ENCODE measurements around the gene WWTR1.

The WWTR1 gene

GRCh38 chr3:149497966-149498670 is 159.7 kb downstream of the WWTR1 start:
- DNase-seq (ENCODE audit: low read depth, low spot score), result no peak

GRCh38 chr3:149496891-149497290 is 160.9 kb downstream of the WWTR1 start:
- no peak for DNase-seq (ENCODE audit: low read depth, low spot score)

- no peak for DNase-seq (ENCODE audit: low read depth, low spot score)
Observed at GRCh38 chr3:149495581-149496125, 162.2 kb downstream of the WWTR1 start.

- DNase-seq (ENCODE audit: low read depth, low spot score), result no peak
Observed at GRCh38 chr3:149494759-149495580, 162.9 kb downstream of the WWTR1 start.

- no peak for DNase-seq (ENCODE audit: low read depth, low spot score)
Observed at GRCh38 chr3:149494022-149494758, 163.6 kb downstream of the WWTR1 start.

GRCh38 chr3:149493315-149494021 is 164.4 kb downstream of the WWTR1 start:
- DNase-seq (ENCODE audit: low read depth, low spot score), result no peak

- DNase-seq (ENCODE audit: low read depth, low spot score), result no peak
Observed at GRCh38 chr3:149490260-149490971, 167.4 kb downstream of the WWTR1 start.

GRCh38 chr3:149489060-149489690 is 168.7 kb downstream of the WWTR1 start:
- no peak for DNase-seq (ENCODE audit: low read depth, low spot score)

- DNase-seq (ENCODE audit: low read depth, low spot score), result no peak
Observed at GRCh38 chr3:149487598-149488197, 170.1 kb downstream of the WWTR1 start.

GRCh38 chr3:149486726-149487125 is 171.1 kb downstream of the WWTR1 start:
- no peak for DNase-seq (ENCODE audit: low read depth, low spot score)

GRCh38 chr3:149481491-149481890 is 176.3 kb downstream of the WWTR1 start:
- DNase-seq (ENCODE audit: low read depth, low spot score), result no peak

- no peak for DNase-seq (ENCODE audit: low read depth, low spot score)
Observed at GRCh38 chr3:149481056-149481455, 176.8 kb downstream of the WWTR1 start.

- no peak for DNase-seq (ENCODE audit: low read depth, low spot score)
Observed at GRCh38 chr3:149480326-149481017, 177.4 kb downstream of the WWTR1 start.

- no peak for DNase-seq (ENCODE audit: low read depth, low spot score)
Observed at GRCh38 chr3:149479621-149480325, 178.1 kb downstream of the WWTR1 start.

GRCh38 chr3:149476225-149476624 is 181.6 kb downstream of the WWTR1 start:
- no peak for DNase-seq (ENCODE audit: low read depth, low spot score)

- no peak for DNase-seq (ENCODE audit: low read depth, low spot score)
Observed at GRCh38 chr3:149475451-149476060, 182.3 kb downstream of the WWTR1 start.

GRCh38 chr3:149474250-149474817 is 183.5 kb downstream of the WWTR1 start, which contains the start of gene TM4SF4:
Gene TM4SF4 (plus strand): TSS chr3:149474697. CDS start chr3:149474878, 181 bp downstream.
- DNase-seq (ENCODE audit: low read depth, low spot score), result no peak

Measured in activated naive CD8-positive, alpha-beta T cell treated with anti-CD3 and anti-CD28 coated beads, Interleukin-2, amount 50 U/mL, for 16 hours (primary cell).